HepG2 (cell line): ENCODE results near the gene ZNF17. TPM values are rescaled to one million over a fixed set of nuclear protein-coding genes. Genes with fewer than 3 reads are reported as not detected.

ENCODE experiments used
- CEBPB ChIP-seq: IDR thresholded peaks from 2 replicates; pipeline ENCODE4 v1.6.1; 2011; ENCODE audit warnings: low read depth, low read length, improper control_type of control experiment, borderline replicate concordance
- FOSL2 ChIP-seq: sonication (generic); formaldehyde crosslinking; IDR thresholded peaks from 2 replicates; pipeline ENCODE4 v1.4.0; 2020; ENCODE audit warnings: missing genetic modification reagents
- GATAD1 ChIP-seq: IDR thresholded peaks from 2 replicates; pipeline ENCODE4 v1.6.1; 2016; ENCODE audit warnings: missing genetic modification reagents, missing compliant biosample characterization
- GATAD2A ChIP-seq: IDR thresholded peaks from 2 replicates; pipeline ENCODE4 v1.6.1; 2016
- HNF1B ChIP-seq: sonication (generic); formaldehyde crosslinking; IDR thresholded peaks from 2 replicates; pipeline ENCODE4 v1.5.1; 2020; ENCODE audit warnings: mild to moderate bottlenecking, moderate library complexity, missing genetic modification reagents
- HOXA3 ChIP-seq: sonication (generic); formaldehyde crosslinking; IDR thresholded peaks from 2 replicates; pipeline ENCODE4 v1.5.0; 2020; ENCODE audit warnings: missing genetic modification reagents
- HOXA5 ChIP-seq: sonication (generic); formaldehyde crosslinking; IDR thresholded peaks from 2 replicates; pipeline ENCODE4 v1.4.0; 2020; ENCODE audit warnings: missing genetic modification reagents
- IRF2 ChIP-seq: IDR thresholded peaks from 2 replicates; pipeline ENCODE4 v1.6.1; 2018; ENCODE audit warnings: missing genetic modification reagents, missing compliant biosample characterization
- SIN3B ChIP-seq: fragments of 150-350 bp; IDR thresholded peaks from 2 replicates; pipeline ENCODE4 v1.6.1; 2014; ENCODE audit warnings: low read length
- SP1 ChIP-seq, 2 experiments: fragments of 450-650 bp in 1 of 2; sonication (generic) in 1 of 2; formaldehyde crosslinking in 1 of 2; IDR thresholded peaks; 2 replicates each; pipeline versions ENCODE4 v1.4.0 to v1.6.1; 2016 to 2020; ENCODE audit warnings: missing genetic modification reagents in 1 of 2
- SPEN ChIP-seq: sonication (generic); formaldehyde crosslinking; IDR thresholded peaks from 2 replicates; pipeline ENCODE4 v1.5.1; 2020; ENCODE audit warnings: low read depth, mild to moderate bottlenecking, missing genetic modification reagents
- TOE1 ChIP-seq: sonication (generic); formaldehyde crosslinking; IDR thresholded peaks from 2 replicates; pipeline ENCODE4 v1.4.0; 2020; ENCODE audit warnings: mild to moderate bottlenecking, missing genetic modification reagents
- ZFX ChIP-seq: sonication (generic); formaldehyde crosslinking; IDR thresholded peaks from 2 replicates; pipeline ENCODE4 v1.4.0; 2020; ENCODE audit warnings: mild to moderate bottlenecking, low read depth, missing genetic modification reagents, moderate library complexity
- ZGPAT ChIP-seq: IDR thresholded peaks from 2 replicates; pipeline ENCODE4 v1.6.1; 2016; ENCODE audit warnings: mild to moderate bottlenecking
- ZNF484 ChIP-seq: sonication (generic); formaldehyde crosslinking; IDR thresholded peaks from 2 replicates; pipeline ENCODE4 v1.5.1; 2020; ENCODE audit warnings: mild to moderate bottlenecking, low read depth, missing genetic modification reagents, borderline replicate concordance
- ZNF574 ChIP-seq: sonication (generic); formaldehyde crosslinking; IDR thresholded peaks from 2 replicates; pipeline ENCODE4 v1.4.0; 2020; ENCODE audit warnings: missing genetic modification reagents
- ZNF605 ChIP-seq: sonication (generic); formaldehyde crosslinking; IDR thresholded peaks from 2 replicates; pipeline ENCODE4 v1.8.0; 2022; ENCODE audit warnings: mild to moderate bottlenecking, missing genetic modification reagents
- ZNF614 ChIP-seq: IDR thresholded peaks from 2 replicates; pipeline ENCODE4 v1.6.1; 2018; ENCODE audit warnings: missing biosample characterization, missing genetic modification reagents, inconsistent platforms, borderline replicate concordance
- ZNF652 ChIP-seq: IDR thresholded peaks from 2 replicates; pipeline ENCODE4 v1.6.1; 2016; ENCODE audit warnings: low read depth, borderline replicate concordance
- ZNF687 ChIP-seq: sonication (generic); formaldehyde crosslinking; IDR thresholded peaks from 2 replicates; pipeline ENCODE4 v1.5.1; 2020; ENCODE audit warnings: mild to moderate bottlenecking, missing genetic modification reagents, moderate library complexity
- polyA plus RNA-seq, 8 experiments: library from polyadenylated mRNA; depleted of rRNA in 3 of 8; stranded (reverse) in 7 of 8; unstranded in 1 of 8; fragments of >200 nt; fragmentation: Illumina TruSeq in 4 of 8; extraction: Trizol in 4 of 8; gene quantifications; 2 replicates each; pipeline versions ENCODE4 v1.2.1 to v1.2.3, GENCODE V29; 2011 to 2016; ENCODE audit warnings: low read depth in 4 of 8, missing spikeins in 1 of 8, mixed read lengths in 1 of 8; ENCODE audit not compliant: insufficient read depth in 1 of 8
- total RNA-seq, 5 experiments: library from RNA; depleted of rRNA; stranded (reverse); fragments of >200 nt; fragmentation: Illumina TruSeq; extraction: Trizol; gene quantifications; 2 replicates each; pipeline ENCODE4 v1.2.3, GENCODE V29; 2016; ENCODE audit warnings: low read depth in 1 of 5

ZNF17 gene
- total and polyA plus RNA-seq, 2 of the 13 experiments (the other 11 are each of a cell fraction or from before 2014, with no cell fraction given) = 3.7 to 10.1 TPM

GRCh38 chr19:57406516-57407123 lies 4.3 kb upstream of the ZNF17 start (continued):
- TF ChIP-seq ZGPAT (CRISPR knock-in tag) (0 out of 2 replicates have a peak, but pooled peaks have one; percentile 16), ZNF484 (CRISPR knock-in tag) (no peak), ZNF614 (CRISPR knock-in tag) (peak; percentile 43; the same call in 1 of the 2 replicates), ZNF574 (CRISPR knock-in tag) (0 out of 2 replicates have a peak, but pooled peaks have one; percentile 51), HOXA3 (CRISPR knock-in tag) (peak; percentile 71), ZNF605 (CRISPR knock-in tag) (peak; percentile 52; the same call in 1 of the 2 replicates), SP1 (IDR thresholded peaks at IDR 0.05) (no peak), SP1 (CRISPR knock-in tag; IDR thresholded peaks at IDR 0.05) (0 out of 2 replicates have a peak, but pooled peaks have one; percentile 20), ZNF687 (peak; percentile 40), IRF2 (CRISPR knock-in tag) (peak; percentile 80; the same call in 1 of the 2 replicates), FOSL2 (CRISPR knock-in tag) (0 out of 2 replicates have a peak, but pooled peaks have one; percentile 30), GATAD1 (CRISPR knock-in tag) (peak; percentile 69; the same call in 1 of the 2 replicates), SIN3B (no peak), ZFX (CRISPR knock-in tag) (peak; percentile 87), GATAD2A (peak; percentile 63), CEBPB (peak; percentile 84), TOE1 (CRISPR knock-in tag) (0 out of 2 replicates have a peak, but pooled peaks have one; percentile 63), ZNF652 (peak; percentile 32; the same call in 1 of the 2 replicates), SPEN (CRISPR knock-in tag) (0 out of 2 replicates have a peak, but pooled peaks have one; percentile 60), HOXA5 (no peak), HNF1B (CRISPR knock-in tag) (peak; percentile 57; the same call in 1 of the 2 replicates)
